Heart right ventricle (tissue), 16 donors: Measurements from ENCODE around the gene COL8A1. TPM values are rescaled to one million over a fixed set of nuclear protein-coding genes. Genes with fewer than 3 reads are reported as not detected.

ENCODE experiments used
- ATAC-seq, 8 donors: fragments of 200-7000 bp; cut with Tn5 transposase; one replicate each; pipeline ENCODE4 v1.9.1; 2020; ENCODE audit warnings: mild to moderate bottlenecking in 8 of 8, moderate library complexity in 8 of 8, moderate number of reproducible peaks in 1 of 8
- DNase-seq, 2 donors: peaks; one replicate each; pipeline ENCODE4 v3.0.0-alpha.2; 2020
- H3K27ac ChIP-seq, 10 donors: fragments of 200-600 bp; sonication (generic) in 2 of 10; one replicate each; pipeline versions ENCODE4 v1.5.0 to v1.8.0; 2020 to 2022; ENCODE audit warnings: mild to moderate bottlenecking in 3 of 10
- H3K27me3 ChIP-seq, 7 donors: fragments of 200-600 bp; one replicate each; pipeline ENCODE4 v1.8.0; 2021 to 2022; ENCODE audit warnings: mild to moderate bottlenecking in 2 of 7
- H3K36me3 ChIP-seq, 9 donors: fragments of 200-600 bp; sonication (generic) in 1 of 9; one replicate each; pipeline versions ENCODE4 v1.5.0 to v1.8.0; 2020 to 2022; ENCODE audit warnings: mild to moderate bottlenecking in 2 of 9
- H3K4me1 ChIP-seq, 9 donors: fragments of 200-600 bp; sonication (generic) in 1 of 9; one replicate each; pipeline versions ENCODE4 v1.5.0 to v1.8.0; 2020 to 2022; ENCODE audit warnings: mild to moderate bottlenecking in 4 of 9
- H3K4me3 ChIP-seq, 10 donors: fragments of 200-600 bp; sonication (generic) in 2 of 10; one replicate each; pipeline versions ENCODE4 v1.5.0 to v1.8.0; 2020 to 2022; ENCODE audit warnings: mild to moderate bottlenecking in 7 of 10, moderate library complexity in 2 of 10
- H3K9me3 ChIP-seq, 11 donors: fragments of 200-600 bp in 10 of 11; sonication (generic) in 2 of 11; one replicate each; pipeline versions ENCODE4 v1.5.0 to v1.8.0; 2013 to 2022; ENCODE audit warnings: mild to moderate bottlenecking in 2 of 11, control low read depth in 1 of 11, moderate library complexity in 1 of 11
- CTCF ChIP-seq, 9 donors: fragments of 200-600 bp; sonication (generic) in 2 of 9; IDR thresholded peaks; one replicate each; pipeline versions ENCODE4 v1.5.0 to v1.8.0; 2021 to 2022; ENCODE audit warnings: antibody characterized with exemption in 9 of 9, mild to moderate bottlenecking in 5 of 9, moderate library complexity in 1 of 9
- WGBS, 2 donors: extraction: QIAGEN DNeasy Blood & Tissue Kit; methylation state at CpG; one replicate each; pipeline ENCODE4 v1.1.7; 2013; ENCODE audit warnings: inconsistent platforms in 1 of 2; 5-methylcytosine and 5-hydroxymethylcytosine counted together
- intact Hi-C, 10 donors: fragments of 100-400 bp; cut with DNase I; formaldehyde crosslinking; loops; one replicate each; pipeline versions ENCODE4 v1.11.1 to v1.14.2; 2022
- polyA plus RNA-seq, 2 donors: library from polyadenylated mRNA; stranded (reverse); fragments of 200-250 nt; gene quantifications; one replicate each; pipeline ENCODE4 v1.2.3, GENCODE V29; 2013
- total RNA-seq, 10 donors: library from RNA; stranded (reverse); fragmentation: NEBNext Ultra II Directional in 3 of 10; extraction: Animal tissue kit (Norgen Biotek cat#: 25700) in 3 of 10; gene quantifications; one replicate each; pipeline versions ENCODE4 v1.2.1 to v1.2.4, GENCODE V29; 2021 to 2023
- donor health status: Arrhythmogenic right ventricular cardiomyopathy.
- donor health status: ischemic (EF 13 %, LVEDD 7.1; RV severe dilation, severe dysfunction).
- donor health status: healthy with polysubstance abuse.
- donor health status: DM: no; HTN: yes; CAD: no.
- donor health status: DM: no; HTN: no; CAD: no.
- donor health status: ischemic (EF 25% LVEDD 6.9; RV normal size, moderate dysfunction).
- donor health status: ischemic (EF 25% LVEDD 5.7; RV mildly dilated, moderate dysfunction).
- donor health status: healthy.
- donor health status: DM: yes; HTN: yes; CAD: no.
- donor health status: Ischemic cardiomyopathy.
- donor health status: ischemic (EF 35%, LVEDD 5.7; RV mildly dilated, moderate dysfunction).
- donor health status: nonischemic (EF 11% LVEDD 7.7; RV severe dilation, severe dysfunction).
- donor health status: DM: yes; HTN: yes; CAD: no.
- donor health status: PGD.
- donor health status: ischemic (EF 29% LVEDD 5.4; RV normal size, mild dysfunction).
- donor health status: nonischemic (EF 23%, LVEDD 6.1; RV moderate dilation, normal function).

The COL8A1 gene
- total and polyA plus RNA-seq, 12 donors: 7.5 to 32.2 (median 14.5) TPM

GRCh38 chr3:99842826-99843589 is 204.6 kb downstream of the COL8A1 start:
- Histone ChIP-seq H3K4me3 (peak overlapping the region in 1 of 10 donors; percentile 3), H3K27ac (peak overlapping the region in 8 of 10 donors; percentile 2 to 81 (median 76))

GRCh38 chr3:99843590-99844258 is 205.3 kb downstream of the COL8A1 start:
- DNase-seq (no peak), ATAC-seq (peak; percentile 30 to 68 (median 52))
- peak in 1 of 9 donors; percentile 5 for TF ChIP-seq CTCF (IDR thresholded peaks at IDR 0.05)
- 54 to 58% methylated on average over 10 of the region's 10 CpGs for WGBS, 2 donors
- Histone ChIP-seq H3K27ac (peak overlapping the region in 9 of 10 donors; percentile 1 to 81 (median 73)), H3K27me3 (no peaks in the 10 kb centered on the region), H3K4me3 (peak overlapping the region in 2 of 10 donors; percentile 1 to 3), H3K4me1 (peaks cover 0 to 61% (median 53%) of the 10 kb centered on the region in 9 donors), H3K36me3 (peaks cover 0 to 14% (median 0%) of the 10 kb centered on the region in 9 donors), H3K9me3 (no peaks in the 10 kb centered on the region)
- intact Hi-C loops: loop anchor here in 9 of 10 donors (1.0 to 10.0 kb wide), 13 partner anchors 31 to 414 kb away; no protein-coding TSS in a partner anchor

More at GRCh38 chr3:99842826-99843589, 204.6 kb downstream of the COL8A1 start:
- Histone ChIP-seq H3K9me3 (no peaks in the 10 kb centered on the region), H3K36me3 (peaks cover 0 to 11% (median 0%) of the 10 kb centered on the region in 9 donors), H3K4me1 (peaks cover 0 to 60% (median 50%) of the 10 kb centered on the region in 9 donors), H3K27me3 (no peaks in the 10 kb centered on the region)
- DNase-seq: peak in 1 of 2 donors; percentile 32
- peak; percentile 47 to 83 (median 72) for TF ChIP-seq CTCF (IDR thresholded peaks at IDR 0.05)
- 28 to 35% methylated on average over 2 of the region's 2 CpGs for WGBS, 2 donors
- intact Hi-C loops: loop anchor here in 8 of 10 donors (1.0 to 10.0 kb wide), 12 partner anchors 164 to 414 kb away; no protein-coding TSS in a partner anchor
- peak; percentile 49 to 83 (median 74) for ATAC-seq

GRCh38 chr3:99845331-99845730 is 206.9 kb downstream of the COL8A1 start:
- peaks cover 0 to 69% (median 56%) of the 10 kb centered on the region in 9 donors for H3K4me1 ChIP-seq
- peaks cover 0 to 28% (median 7%) of the 10 kb centered on the region in 9 donors for H3K36me3 ChIP-seq
- peaks cover 0 to 13% (median 0%) of the 10 kb centered on the region in 11 donors for H3K9me3 ChIP-seq
- no peaks in the 10 kb centered on the region for H3K27me3 ChIP-seq
- ATAC-seq: peak in 3 of 8 donors; percentile 6 to 20 (median 12)
- no peak for TF ChIP-seq CTCF (IDR thresholded peaks at IDR 0.05)
- no peak overlapping the region for H3K4me3 ChIP-seq
- peak overlapping the region in 8 of 10 donors; percentile 31 to 81 (median 76) for H3K27ac ChIP-seq
- no peak for DNase-seq
- intact Hi-C loops: loop anchor here in 7 of 10 donors (2.0 to 10.0 kb wide), 8 partner anchors 29 to 409 kb away; no protein-coding TSS in a partner anchor
- 47 to 59% methylated on average over 4 of the region's 4 CpGs for WGBS, 2 donors

GRCh38 chr3:99845999-99846398 is 207.6 kb downstream of the COL8A1 start:
- H3K9me3 ChIP-seq: peaks cover 0 to 14% (median 0%) of the 10 kb centered on the region in 11 donors
- no peak overlapping the region for H3K4me3 ChIP-seq
- peaks cover 0 to 69% (median 56%) of the 10 kb centered on the region in 9 donors for H3K4me1 ChIP-seq
- DNase-seq: no peak
- H3K36me3 ChIP-seq: peaks cover 0 to 33% (median 13%) of the 10 kb centered on the region in 9 donors
- ATAC-seq: no peak
- intact Hi-C loops: loop anchor here in 7 of 10 donors (2.0 to 10.0 kb wide), 8 partner anchors 29 to 409 kb away; no protein-coding TSS in a partner anchor
- 45 to 54% methylated on average over 2 of the region's 2 CpGs for WGBS, 2 donors
- H3K27ac ChIP-seq: peak overlapping the region in 9 of 10 donors; percentile 11 to 81 (median 73)
- TF ChIP-seq CTCF (IDR thresholded peaks at IDR 0.05): no peak
- H3K27me3 ChIP-seq: no peaks in the 10 kb centered on the region
